CD4-positive, alpha-beta T cell treated with Interleukin-15 for 4 hours (primary cell): ENCODE data around the gene NDUFB2.
A peak's percentile ranks its signal among the peaks of the same experiment; 100 is the strongest.
"Not testable (repeated sequence)": the region's sequence is repeated elsewhere in the genome, so short reads cannot be mapped to it uniquely, and the experiment has no call there.

Experiments
- DNase-seq: peaks from one replicate; pipeline ENCODE4 v3.0.0-alpha.2; 2020; ENCODE audit warnings: low spot score

NDUFB2 gene

GRCh38 chr7:140691376-140692045 is 5.0 kb upstream of the NDUFB2 start:
- DNase-seq, result no peak

- not testable (repeated sequence) for DNase-seq
Observed at GRCh38 chr7:140693849-140694248, 2.7 kb upstream of the NDUFB2 start.

GRCh38 chr7:140694592-140694991 is 1.9 kb upstream of the NDUFB2 start:
- DNase-seq, result no peak

GRCh38 chr7:140695381-140695780 is 1.1 kb upstream of the NDUFB2 start:
- DNase-seq, result no peak

GRCh38 chr7:140696024-140696679 is 356 bp upstream of the NDUFB2 start:
- DNase-seq, result peak; percentile 90

GRCh38 chr7:140697447-140698143 is 1.1 kb downstream of the NDUFB2 start:
- DNase-seq, result no peak

- no peak for DNase-seq
Observed at GRCh38 chr7:140698477-140698876, 2.0 kb downstream of the NDUFB2 start.

- no peak for DNase-seq
Observed at GRCh38 chr7:140702774-140703173, 6.3 kb downstream of the NDUFB2 start.

GRCh38 chr7:140704205-140704604 is 7.7 kb downstream of the NDUFB2 start:
- no peak for DNase-seq

GRCh38 chr7:140707132-140707531 is 10.6 kb downstream of the NDUFB2 start:
- no peak for DNase-seq

- DNase-seq, result not testable (repeated sequence)
Observed at GRCh38 chr7:140708764-140709163, 12.3 kb downstream of the NDUFB2 start.

GRCh38 chr7:140712392-140712791 is 15.9 kb downstream of the NDUFB2 start:
- DNase-seq, result not testable (repeated sequence)

GRCh38 chr7:140714331-140715040 is 18.0 kb downstream of the NDUFB2 start:
- no peak for DNase-seq

- no peak for DNase-seq
Observed at GRCh38 chr7:140719721-140720120, 23.2 kb downstream of the NDUFB2 start.

GRCh38 chr7:140722254-140722653 is 25.7 kb downstream of the NDUFB2 start:
- no peak for DNase-seq

GRCh38 chr7:140723006-140723405 is 26.5 kb downstream of the NDUFB2 start:
- DNase-seq, result peak; percentile 18

GRCh38 chr7:140723574-140723973 is 27.1 kb downstream of the NDUFB2 start:
- no peak for DNase-seq

- DNase-seq, result no peak
Observed at GRCh38 chr7:140724706-140725105, 28.2 kb downstream of the NDUFB2 start.

- DNase-seq, result no peak
Observed at GRCh38 chr7:140726281-140726680, 29.8 kb downstream of the NDUFB2 start.

- DNase-seq, result no peak
Observed at GRCh38 chr7:140732416-140732815, 35.9 kb downstream of the NDUFB2 start.

- no peak for DNase-seq
Observed at GRCh38 chr7:140734096-140734495, 37.6 kb downstream of the NDUFB2 start.

GRCh38 chr7:140734729-140735128 is 38.2 kb downstream of the NDUFB2 start:
- no peak for DNase-seq

GRCh38 chr7:140738280-140738679 is 41.8 kb downstream of the NDUFB2 start:
- no peak for DNase-seq
